ENCODE results near the gene ZNF618. TPM values are rescaled to one million over a fixed set of nuclear protein-coding genes. Genes with fewer than 3 reads are reported as not detected.

The ZNF618 gene
- total RNA-seq, 2 donors from 2014 or later: 1.4 to 3.0 TPM

- H3K36me3 ChIP-seq: no peaks in the 10 kb centered on the region
- no peak overlapping the region for H3K27ac ChIP-seq
- H3K4me3 ChIP-seq: no peak overlapping the region
- H3K4me1 ChIP-seq: no peaks in the 10 kb centered on the region
- no peak for DNase-seq (ENCODE audit: low spot score)
- H3K9me3 ChIP-seq: peaks cover 0 to 14% of the 10 kb centered on the region in 2 donors
- no peaks in the 10 kb centered on the region for H3K27me3 ChIP-seq
- no peak for TF ChIP-seq CTCF (IDR thresholded peaks at IDR 0.05)
Measured at GRCh38 chr9:113921396-113921925, 45.4 kb downstream of the ZNF618 start.

GRCh38 chr9:113922160-113922559 is 46.1 kb downstream of the ZNF618 start:
- Histone ChIP-seq H3K27me3 (no peaks in the 10 kb centered on the region), H3K4me3 (no peak overlapping the region), H3K9me3 (peaks cover 0 to 14% of the 10 kb centered on the region in 2 donors), H3K4me1 (no peaks in the 10 kb centered on the region), H3K27ac (no peak overlapping the region), H3K36me3 (no peaks in the 10 kb centered on the region)
- TF ChIP-seq CTCF (IDR thresholded peaks at IDR 0.05): no peak
- peak; percentile 13 for DNase-seq (ENCODE audit: low spot score)

GRCh38 chr9:113926211-113926610 is 50.1 kb downstream of the ZNF618 start:
- no peak for TF ChIP-seq CTCF (IDR thresholded peaks at IDR 0.05)
- Histone ChIP-seq H3K4me1 (peaks cover 0 to 15% of the 10 kb centered on the region in 2 donors), H3K4me3 (no peak overlapping the region), H3K27me3 (no peaks in the 10 kb centered on the region), H3K27ac (no peak overlapping the region), H3K36me3 (no peaks in the 10 kb centered on the region), H3K9me3 (peaks cover 0 to 27% of the 10 kb centered on the region in 2 donors)
- no peak for DNase-seq (ENCODE audit: low spot score)

GRCh38 chr9:113927277-113927676 is 51.2 kb downstream of the ZNF618 start:
- Histone ChIP-seq H3K36me3 (no peaks in the 10 kb centered on the region), H3K9me3 (peaks cover 0 to 27% of the 10 kb centered on the region in 2 donors), H3K4me1 (peaks cover 0 to 15% of the 10 kb centered on the region in 2 donors), H3K27me3 (no peaks in the 10 kb centered on the region), H3K27ac (no peak overlapping the region), H3K4me3 (no peak overlapping the region)
- DNase-seq (ENCODE audit: low spot score): no peak
- no peak for TF ChIP-seq CTCF (IDR thresholded peaks at IDR 0.05)

- no peak for DNase-seq (ENCODE audit: low spot score)
- no peak overlapping the region for H3K4me3 ChIP-seq
- H3K9me3 ChIP-seq: peaks cover 0 to 19% of the 10 kb centered on the region in 2 donors
- peaks cover 0 to 21% of the 10 kb centered on the region in 2 donors for H3K4me1 ChIP-seq
- H3K27me3 ChIP-seq: no peaks in the 10 kb centered on the region
- TF ChIP-seq CTCF (IDR thresholded peaks at IDR 0.05): no peak
- H3K27ac ChIP-seq: no peak overlapping the region
- no peaks in the 10 kb centered on the region for H3K36me3 ChIP-seq
Measured at GRCh38 chr9:113928269-113928668, 52.2 kb downstream of the ZNF618 start.
